GM21447 (cell line): ENCODE data around the gene RAB3B.

ENCODE experiments used
- ATAC-seq: cut with Tn5 transposase; IDR thresholded peaks from one replicate; pipeline ENCODE4 v1.9.1; 2021; ENCODE audit not compliant: unreplicated experiment

Gene RAB3B

DNA sequence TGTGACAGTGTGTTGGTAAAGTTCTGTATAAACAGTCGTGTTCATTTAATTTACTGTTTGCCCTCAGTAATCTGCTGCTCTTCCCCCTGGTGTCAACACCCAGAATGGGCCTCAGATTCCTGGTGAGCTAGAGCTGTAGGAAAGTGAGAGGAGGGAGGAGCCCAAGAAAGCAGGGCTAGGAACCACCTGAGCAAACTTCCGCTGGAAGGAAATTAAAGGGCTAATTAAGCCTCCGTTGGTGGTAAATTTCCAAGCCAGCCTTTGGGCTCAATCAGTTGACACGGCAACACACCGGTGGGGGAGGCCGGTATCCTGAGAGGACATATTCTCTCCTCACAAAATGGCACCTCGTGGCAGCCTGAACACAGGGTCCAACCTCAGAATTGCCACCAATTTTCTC, 32.9 kb downstream of the RAB3B start:
- ATAC-seq, result no peak

DNA sequence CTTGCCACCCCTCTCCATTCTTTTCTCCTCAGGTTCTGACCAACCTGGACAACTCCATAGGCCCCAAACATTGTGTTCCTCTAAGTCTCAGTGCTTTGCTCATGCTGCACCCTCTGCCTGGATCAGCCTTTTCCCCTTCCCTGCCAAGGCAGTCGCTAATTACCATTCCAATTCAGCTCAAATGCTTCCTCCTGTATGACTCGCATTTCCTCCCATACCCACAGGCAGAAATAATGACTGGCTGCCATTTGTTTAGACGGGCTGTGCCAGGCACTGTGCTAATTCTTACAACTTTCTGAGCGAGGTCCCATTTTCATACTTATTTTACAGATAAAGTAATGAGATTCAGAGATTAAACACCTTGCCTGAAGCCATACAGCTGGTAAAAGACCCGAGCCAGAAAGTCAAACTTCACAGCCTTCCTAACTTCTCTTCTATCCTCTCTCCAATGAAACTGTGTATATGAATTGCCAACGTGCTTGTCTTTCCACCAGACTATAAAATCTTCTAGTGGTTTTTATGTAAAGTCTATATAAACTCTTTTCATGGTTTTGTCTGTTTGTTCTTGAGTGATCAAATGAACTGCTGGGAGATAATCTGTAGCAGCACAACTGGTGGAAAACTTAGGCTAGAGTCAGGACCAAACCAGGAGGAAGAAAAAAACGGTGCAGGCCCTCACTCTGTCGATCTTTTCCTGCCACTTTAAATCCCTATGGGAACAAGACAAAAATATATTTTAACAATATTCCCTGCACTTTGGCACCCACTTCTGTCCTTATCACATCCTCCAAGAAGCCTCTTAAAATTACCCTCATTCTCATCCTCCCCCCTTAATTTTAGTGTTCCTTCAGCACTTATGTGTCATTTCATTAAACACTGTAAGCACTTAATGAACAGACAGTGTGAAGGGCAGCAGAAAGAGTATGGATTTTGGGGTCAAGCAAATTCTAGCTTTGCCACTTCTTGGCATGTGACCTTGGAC, 33.7 kb downstream of the RAB3B start:
- no peak for ATAC-seq

GRCh38 chr1:51955797-51956527, 34.5 kb downstream of the RAB3B start:
- no peak for ATAC-seq

- ATAC-seq, result no peak
Observed at GRCh38 chr1:51954783-51955182, 35.7 kb downstream of the RAB3B start.

DNA sequence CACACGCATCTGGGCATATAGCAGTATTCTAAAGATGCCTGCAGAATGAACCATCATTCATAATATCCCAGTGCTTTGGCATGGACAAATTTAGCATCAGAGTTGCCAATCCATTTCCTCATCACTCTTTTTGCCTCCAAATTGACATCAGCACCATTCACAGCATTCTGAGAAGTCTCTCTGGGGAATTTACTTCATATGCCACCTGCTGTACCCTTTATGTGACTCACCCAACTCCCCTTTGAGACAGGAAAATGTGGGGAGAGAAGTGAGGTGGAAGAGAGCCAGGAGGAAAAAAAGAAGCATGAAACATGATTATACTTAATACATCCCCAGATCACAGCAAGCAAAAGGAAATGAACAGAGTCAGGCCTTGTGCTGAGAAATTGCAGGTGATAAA, 37.4 kb downstream of the RAB3B start:
- no peak for ATAC-seq

- ATAC-seq, result no peak
Observed at GRCh38 chr1:51952638-51953037, 37.9 kb downstream of the RAB3B start.

GRCh38 chr1:51950701-51951100, 39.8 kb downstream of the RAB3B start:
- no peak for ATAC-seq

- no peak for ATAC-seq
Observed at GRCh38 chr1:51949014-51949702, 41.3 kb downstream of the RAB3B start.

GRCh38 chr1:51948491-51948915, 42.0 kb downstream of the RAB3B start:
- ATAC-seq, result no peak

DNA sequence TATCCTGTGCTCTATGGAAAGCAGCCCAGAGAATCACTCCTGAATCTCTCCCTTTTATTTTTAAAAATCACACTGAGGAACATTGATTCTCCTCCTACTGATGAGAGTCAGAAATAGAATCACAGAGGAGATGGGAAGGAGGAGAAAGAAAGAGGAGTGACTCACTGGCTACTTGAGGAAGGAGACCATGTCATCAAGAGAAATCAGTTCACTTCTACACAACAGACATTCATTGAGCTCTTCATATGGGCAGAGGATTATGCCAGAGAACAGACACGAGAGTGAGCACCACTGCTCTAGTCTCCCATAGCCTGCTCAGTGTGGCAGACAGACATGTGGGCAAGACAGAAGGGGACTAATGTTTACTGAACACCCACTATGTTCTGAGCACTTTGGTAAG, 44.2 kb downstream of the RAB3B start:
- ATAC-seq, result no peak

GRCh38 chr1:51945591-51945990, 44.9 kb downstream of the RAB3B start:
- no peak for ATAC-seq

DNA sequence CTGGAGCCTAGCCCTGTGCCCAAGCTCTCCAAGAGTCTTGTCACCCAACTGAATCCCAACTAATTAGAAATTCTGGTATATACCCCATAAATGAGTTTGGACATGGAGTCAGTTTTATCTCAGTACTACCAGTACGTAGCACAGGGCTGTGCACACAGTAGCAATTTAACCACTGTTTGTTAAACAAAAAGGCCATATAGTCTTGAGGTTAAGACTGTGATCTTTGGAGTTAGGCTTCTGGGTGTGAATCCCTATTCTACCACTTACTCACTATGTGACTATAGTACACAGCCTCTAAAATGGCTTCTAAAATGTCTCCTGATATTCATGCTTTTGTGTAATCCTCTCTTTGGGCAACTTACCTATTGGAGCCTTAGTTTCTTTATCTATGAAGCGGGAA, 48.2 kb downstream of the RAB3B start:
- no peak for ATAC-seq

GRCh38 chr1:51941528-51941927, 49.0 kb downstream of the RAB3B start:
- ATAC-seq, result no peak

DNA sequence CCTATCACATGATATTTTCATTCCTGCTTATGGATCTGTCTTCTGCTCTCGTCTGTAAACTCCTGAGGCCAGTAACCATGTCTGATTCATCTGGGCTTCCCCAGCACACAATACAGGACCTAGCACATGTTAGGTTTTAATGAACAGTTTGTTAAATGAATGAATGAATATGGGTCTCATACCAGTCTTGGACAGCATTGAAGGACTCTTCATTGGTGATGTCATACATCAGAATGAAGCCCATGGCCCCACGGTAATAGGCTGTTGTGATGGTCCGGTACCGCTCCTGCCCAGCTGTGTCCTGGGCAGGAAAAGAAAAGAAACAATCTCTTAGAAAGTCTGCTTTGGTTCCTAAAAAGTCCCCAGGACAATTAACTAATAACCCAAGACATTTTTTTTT, 53.4 kb downstream of the RAB3B start:
- no peak for ATAC-seq

DNA sequence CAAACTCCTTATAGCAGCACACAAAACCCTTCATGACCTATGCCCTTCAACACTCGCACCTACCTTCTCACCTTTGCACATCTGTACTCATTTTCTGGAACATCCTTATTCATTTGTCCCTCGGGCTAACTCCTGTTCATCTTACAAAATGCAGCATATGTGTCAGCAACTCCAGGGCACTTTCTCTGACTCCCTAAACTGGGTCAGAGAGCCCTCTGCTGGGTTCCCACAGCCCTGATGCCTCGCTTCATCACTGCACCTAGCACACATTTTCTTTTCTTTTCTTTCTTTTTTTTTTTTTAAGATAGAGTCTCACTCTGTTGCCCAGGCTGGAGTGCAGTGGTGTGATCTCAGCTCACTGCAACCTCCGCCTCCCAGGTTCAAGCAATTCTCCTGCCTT, 54.0 kb downstream of the RAB3B start:
- no peak for ATAC-seq

DNA sequence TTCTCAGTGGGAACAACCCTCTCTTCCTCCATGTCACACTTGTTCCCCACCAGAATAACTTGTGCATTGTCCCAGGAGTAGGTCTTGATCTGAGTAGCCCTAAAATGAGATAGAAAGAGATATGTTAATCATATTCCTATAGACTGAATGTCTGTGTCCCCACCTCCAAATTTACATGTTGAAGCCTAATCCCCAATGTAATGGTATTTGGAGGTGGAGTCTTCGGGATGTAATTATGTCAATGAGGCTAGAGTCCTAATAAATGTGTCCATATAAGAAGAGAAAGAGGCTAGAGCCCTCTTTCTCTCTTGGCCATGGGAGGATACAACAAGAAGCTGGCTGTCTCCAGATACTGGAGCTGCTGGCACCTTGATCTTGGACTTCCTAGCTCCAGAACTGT, 57.2 kb downstream of the RAB3B start:
- no peak for ATAC-seq

- ATAC-seq, result no peak
Observed at GRCh38 chr1:51930329-51930728, 60.2 kb downstream of the RAB3B start.

GRCh38 chr1:51928896-51929295, 61.6 kb downstream of the RAB3B start:
- no peak for ATAC-seq

DNA sequence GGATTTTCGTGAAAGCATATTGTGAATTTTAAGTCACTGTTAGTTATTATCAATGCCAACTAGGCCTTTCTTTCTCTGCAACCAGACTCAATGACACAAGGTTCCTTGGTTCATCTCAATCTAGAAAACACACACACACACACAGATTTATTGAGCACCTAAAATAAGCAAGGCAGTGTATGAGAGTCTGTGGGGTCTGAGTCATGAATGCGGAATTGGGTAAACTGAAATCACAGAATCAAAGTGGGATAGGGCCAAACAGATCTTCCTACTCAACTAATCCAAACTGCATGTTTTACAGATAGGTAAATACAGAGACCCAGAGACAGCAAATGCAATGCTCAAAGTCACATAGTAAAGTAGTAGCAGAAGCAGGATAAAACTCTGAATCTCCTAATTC, 63.5 kb downstream of the RAB3B start:
- ATAC-seq, result no peak

- ATAC-seq, result no peak
Observed at GRCh38 chr1:51926171-51926812, 64.2 kb downstream of the RAB3B start.

DNA sequence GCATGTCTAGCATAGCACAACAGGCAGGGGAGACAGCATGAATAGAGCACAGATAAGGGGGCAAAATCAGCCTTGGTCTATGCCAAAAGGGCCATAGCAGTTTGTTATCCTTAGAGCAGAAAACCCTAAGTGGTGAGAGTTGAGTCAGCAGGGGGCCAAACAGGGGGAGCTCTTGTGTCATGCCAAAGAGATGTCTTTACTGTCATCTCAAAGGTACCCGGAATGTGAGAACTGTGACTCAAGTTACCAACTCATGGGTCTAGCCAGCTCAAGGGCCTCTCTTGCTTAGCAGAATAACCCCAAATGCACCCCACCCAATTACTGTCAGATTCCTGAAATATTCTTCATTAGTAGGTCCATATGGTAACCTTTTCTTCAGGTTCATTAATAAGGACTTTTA, 66.0 kb downstream of the RAB3B start:
- ATAC-seq, result no peak
